GM21737 (cell line): ENCODE results near the gene IFT22.
"Not testable (repeated sequence)": the region's sequence is repeated elsewhere in the genome, so short reads cannot be mapped to it uniquely, and the experiment has no call there.

Experiments used
- ATAC-seq: cut with Tn5 transposase; IDR thresholded peaks from one replicate; pipeline ENCODE4 v1.9.1; 2021; ENCODE audit warnings: mild to moderate bottlenecking, moderate library complexity; ENCODE audit not compliant: unreplicated experiment

IFT22 gene

DNA sequence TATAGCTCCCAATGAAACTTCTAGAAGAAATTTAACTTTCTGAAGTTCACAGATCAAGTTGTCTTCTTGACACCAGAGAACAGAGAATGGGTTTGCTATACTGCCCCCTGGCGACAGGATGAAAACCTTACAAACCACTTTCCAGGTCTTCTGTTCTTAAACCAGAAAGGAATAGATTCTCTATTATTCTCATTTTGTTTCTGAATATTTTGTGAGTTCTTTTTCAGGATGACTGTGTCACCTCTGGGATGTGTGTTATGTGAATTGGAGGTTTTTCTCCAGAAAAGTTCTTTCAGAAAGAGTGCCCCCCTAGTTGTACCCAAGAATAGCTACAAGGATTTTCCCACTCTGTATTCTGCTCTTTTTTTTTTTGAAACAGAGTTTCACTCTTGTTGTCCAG is 6.3 kb downstream of the IFT22 start:
- no peak for ATAC-seq

GRCh38 chr7:101308245-101309085 is 13.1 kb downstream of the IFT22 start:
- no peak for ATAC-seq

- ATAC-seq: no peak
Measured at GRCh38 chr7:101306307-101306706, 15.3 kb downstream of the IFT22 start.

DNA sequence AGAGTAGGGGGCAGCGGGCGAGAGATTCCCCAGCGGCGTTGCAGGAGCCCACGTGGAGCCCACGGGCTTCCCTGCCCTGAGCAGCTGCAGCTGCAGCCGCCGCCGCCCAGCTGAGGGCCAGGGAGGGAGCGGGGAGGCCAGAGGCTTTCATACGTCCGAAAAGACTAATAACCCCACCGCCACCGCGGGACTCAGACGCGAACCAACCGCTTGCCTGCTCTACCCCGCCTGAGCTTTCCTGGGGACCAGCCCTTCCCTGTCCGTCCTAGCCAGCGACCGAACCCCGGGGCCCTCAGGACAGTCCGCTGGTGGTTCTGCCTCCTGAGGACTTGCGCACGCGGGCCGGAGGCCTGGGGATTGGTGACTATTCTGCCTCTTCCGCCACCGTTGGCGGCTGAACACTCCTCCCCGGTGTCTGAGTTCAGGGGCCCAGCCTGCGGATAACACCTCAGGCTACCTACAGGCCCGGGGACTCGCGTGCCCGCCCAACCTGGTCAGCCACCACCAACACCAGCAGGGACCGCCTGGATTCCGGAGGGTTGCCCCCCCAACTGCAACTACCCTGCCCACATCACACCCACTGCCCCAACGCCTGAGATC is 18.4 kb downstream of the IFT22 start:
- no peak for ATAC-seq

GRCh38 chr7:101302641-101303101 is 18.9 kb downstream of the IFT22 start:
- no peak for ATAC-seq

DNA sequence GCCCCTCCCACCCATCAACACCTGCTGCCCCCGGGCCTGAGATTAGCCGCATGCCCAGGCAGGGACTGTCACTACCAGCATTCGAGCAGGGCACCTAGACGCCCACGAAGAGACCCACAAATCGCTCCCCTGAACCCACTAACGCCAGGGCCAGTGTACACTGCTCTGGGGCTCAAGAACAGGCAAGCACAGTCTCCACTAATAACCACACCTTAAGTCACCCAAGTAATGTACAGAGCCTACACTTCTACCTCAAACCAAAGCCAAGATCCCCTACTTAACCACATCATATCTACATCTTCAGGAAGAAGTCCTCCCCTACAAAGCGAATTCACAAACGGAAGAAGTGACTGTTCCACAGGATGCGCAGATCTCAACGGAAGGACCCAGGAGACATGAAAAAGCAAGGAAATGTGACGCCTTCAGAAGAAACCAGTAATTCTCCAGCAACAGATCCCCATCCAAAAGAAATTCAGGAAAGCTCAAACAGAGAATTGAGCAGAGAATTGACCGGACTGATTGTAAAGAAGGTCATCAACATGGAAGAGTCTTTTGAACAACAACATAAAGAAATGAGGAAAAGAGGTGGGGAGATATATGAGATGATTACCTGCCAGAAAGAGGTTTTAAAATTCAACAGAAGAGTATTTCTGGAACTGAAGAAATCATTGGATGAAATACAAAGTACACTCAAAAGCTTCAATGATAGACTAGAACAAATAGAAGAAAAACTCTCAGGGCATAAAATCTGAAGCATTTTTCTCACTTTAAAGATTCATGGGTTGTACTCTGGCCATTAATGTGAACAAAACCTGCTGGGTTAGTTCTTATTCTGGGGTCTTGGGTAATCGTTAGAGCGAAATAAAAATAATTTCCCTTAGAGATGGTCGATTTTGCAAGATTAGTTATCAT is 20.9 kb downstream of the IFT22 start:
- ATAC-seq: no peak

DNA sequence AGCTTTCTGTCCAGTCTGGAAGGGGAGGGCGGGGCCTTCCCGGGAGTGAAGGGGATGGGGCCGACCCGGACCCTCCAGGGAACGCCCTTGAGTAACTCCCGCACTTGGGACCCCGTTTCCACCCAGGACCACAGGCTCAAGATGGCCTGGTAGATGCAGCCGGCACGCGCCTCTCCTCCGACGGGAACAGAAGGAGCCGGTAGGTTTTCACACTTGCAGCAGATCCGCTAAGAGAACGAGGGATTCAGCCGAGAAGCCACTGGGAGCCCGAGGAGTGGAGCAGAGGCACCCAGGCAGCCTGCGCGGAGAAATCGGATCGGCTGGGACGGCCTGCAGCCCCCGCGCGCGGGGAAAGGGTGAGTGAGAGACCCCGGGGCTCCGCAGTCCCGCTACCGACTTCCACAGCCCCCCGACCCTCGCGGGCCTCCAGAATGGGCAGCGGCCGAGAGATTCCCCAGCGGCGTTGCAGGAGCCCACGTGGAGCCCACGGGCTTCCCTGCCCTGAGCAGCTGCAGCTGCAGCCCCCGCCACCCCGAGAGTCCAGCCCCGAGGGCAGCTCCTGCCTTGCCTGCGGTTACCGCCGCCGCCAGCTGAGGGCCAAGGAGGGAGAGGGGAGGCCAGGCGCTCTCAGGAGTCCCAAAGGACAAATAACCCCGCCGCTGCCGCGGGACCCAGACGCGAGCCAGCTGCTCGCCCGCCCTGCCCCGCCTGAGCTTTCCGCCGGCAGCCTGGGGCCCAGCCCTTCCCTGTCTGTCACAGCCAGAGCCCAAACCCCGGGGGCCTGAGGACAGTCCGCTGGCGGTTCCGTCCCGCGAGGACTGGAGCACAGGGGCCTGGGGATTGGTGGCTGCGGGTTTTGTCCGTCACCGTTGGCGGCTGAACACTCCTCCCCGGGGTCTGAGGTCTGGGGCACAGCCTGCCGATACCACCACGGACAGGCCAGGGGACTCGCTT is 21.8 kb downstream of the IFT22 start:
- ATAC-seq: no peak

- ATAC-seq: no peak
Measured at GRCh38 chr7:101294832-101295121, 26.8 kb downstream of the IFT22 start.

GRCh38 chr7:101294039-101294831 is 27.4 kb downstream of the IFT22 start:
- no peak for ATAC-seq

DNA sequence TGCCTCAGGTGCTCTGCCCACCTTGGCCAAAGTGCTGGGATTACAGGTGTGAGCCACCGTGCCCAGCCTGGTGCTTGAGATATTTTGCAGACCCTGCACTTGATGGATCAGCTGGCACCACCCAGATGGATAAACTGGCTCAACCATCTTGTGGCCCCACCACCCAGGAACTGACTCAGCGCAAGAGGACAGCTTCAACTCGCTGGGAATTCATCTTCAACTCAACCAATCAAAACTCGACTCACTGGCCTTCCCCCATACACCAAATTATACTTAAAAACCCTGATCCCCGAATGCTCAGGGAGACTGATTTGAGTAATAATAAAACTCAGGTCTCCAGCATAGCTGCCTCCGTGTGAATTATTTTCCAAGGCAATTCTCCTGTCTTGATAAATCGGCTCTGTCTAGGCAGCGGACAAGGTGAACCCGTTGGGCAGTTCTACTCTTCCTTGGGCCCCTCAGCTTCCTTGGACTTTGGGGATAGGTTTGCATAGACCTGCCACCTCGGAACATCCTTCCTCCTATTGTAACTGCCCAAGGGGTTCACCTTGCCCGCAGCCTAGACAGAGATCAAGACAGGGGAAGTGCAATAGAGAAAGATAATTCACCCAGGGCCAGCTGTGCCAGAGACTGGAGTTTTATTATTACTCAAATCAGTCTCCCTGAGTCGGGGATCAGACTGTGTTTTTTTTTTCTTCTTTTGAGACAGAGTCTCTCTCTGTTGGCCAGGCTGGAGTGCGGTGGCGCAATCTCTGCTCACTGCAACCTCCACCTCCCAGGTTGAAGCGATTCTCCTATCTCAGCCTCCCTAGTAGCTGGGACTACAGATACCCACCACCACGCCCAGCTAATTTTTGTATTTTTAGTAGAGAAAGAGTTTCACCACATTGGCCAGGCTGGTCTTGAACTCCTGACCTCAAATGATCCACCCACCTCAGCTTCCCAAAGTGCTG is 28.3 kb downstream of the IFT22 start:
- ATAC-seq: not testable (repeated sequence)

DNA sequence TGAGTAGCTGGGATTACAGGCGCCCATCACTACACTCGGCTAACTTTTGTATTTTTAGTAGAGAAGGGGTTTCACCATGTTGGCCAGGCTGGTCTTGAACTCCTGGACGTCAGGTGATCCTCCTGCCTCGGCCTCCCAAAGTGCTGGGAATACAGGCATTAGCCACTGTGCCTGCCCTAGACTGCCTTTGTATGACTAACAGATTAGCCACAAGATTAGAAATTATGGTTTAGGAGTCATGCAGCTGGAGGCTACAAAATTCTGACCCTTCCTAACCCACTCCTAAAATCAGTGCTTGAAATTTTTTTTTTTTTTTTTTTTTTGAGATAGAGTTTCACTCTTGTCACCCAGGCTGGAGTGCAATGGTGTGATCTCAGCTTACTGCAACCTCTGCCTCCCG is 29.0 kb downstream of the IFT22 start:
- not testable (repeated sequence) for ATAC-seq

- not testable (repeated sequence) for ATAC-seq
Measured at GRCh38 chr7:101290186-101291037, 31.2 kb downstream of the IFT22 start.

GRCh38 chr7:101289687-101290086 is 31.9 kb downstream of the IFT22 start:
- not testable (repeated sequence) for ATAC-seq

DNA sequence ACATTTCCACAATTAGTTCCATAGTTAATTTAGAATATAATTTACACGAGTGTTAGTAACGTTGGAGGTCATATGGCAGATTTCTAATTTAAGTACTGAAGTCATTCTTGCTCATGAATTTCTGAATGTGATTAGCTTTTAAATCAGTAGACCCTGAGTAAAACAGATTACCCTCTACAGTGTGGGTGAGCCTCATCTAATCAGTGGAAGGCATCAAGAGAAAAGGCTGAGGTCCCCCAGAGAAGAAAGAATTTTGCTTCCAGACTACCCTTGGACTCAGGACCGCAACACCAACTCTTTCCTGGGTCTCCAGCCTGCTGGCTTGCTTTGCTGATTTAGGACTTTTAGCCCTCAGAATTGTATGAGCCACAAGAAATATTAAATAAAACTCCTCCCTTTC is 33.2 kb downstream of the IFT22 start:
- no peak for ATAC-seq

GRCh38 chr7:101287032-101287431 is 34.6 kb downstream of the IFT22 start:
- ATAC-seq: no peak

- not testable (repeated sequence) for ATAC-seq
Measured at GRCh38 chr7:101285880-101286279, 35.7 kb downstream of the IFT22 start.

DNA sequence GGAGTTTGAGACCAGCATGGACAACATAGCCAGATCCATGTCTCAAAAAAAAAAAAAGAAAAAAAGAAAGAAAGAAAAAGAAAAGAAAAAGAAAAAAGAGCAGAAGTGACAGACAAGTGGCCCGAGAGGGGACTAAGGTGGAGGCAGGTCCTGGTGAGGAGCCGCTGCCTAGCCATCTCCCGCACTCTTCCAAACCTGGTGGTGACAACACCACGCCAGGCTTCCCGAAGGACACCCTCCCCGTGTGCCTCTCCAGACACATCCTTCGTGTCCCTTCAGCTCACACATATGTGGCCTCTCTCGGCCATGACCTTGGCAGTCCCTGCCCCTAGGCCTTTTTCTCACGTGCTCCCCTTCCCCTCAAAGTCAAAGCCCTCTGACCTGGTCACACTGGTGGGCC is 36.4 kb downstream of the IFT22 start:
- no peak for ATAC-seq

GRCh38 chr7:101280912-101281311 is 40.7 kb downstream of the IFT22 start:
- ATAC-seq: not testable (repeated sequence)
